Spleen (tissue), 11 donors: ENCODE data around the gene DMD. TPM values are rescaled to one million over a fixed set of nuclear protein-coding genes. Genes with fewer than 3 reads are reported as not detected.

ENCODE experiments used
- DNase-seq: peaks from one replicate; pipeline ENCODE4 v3.0.0-alpha.2; 2020
- H3K27ac ChIP-seq, 8 donors: fragments of 200-600 bp; sonication (generic) in 7 of 8; 1 replicate in 4 of 8; 2 replicates in 4 of 8; pipeline versions ENCODE4 v1.5.0 to v1.8.0; 2016 to 2021; ENCODE audit warnings: inconsistent platforms in 4 of 8, mild to moderate bottlenecking in 4 of 8, moderate library complexity in 1 of 8
- H3K27me3 ChIP-seq, 7 donors: fragments of 200-600 bp; sonication (generic) in 6 of 7; replicated peaks in 1 of 7; 1 replicate in 4 of 7; 2 replicates in 3 of 7; pipeline versions ENCODE4 v1.5.0 to v1.8.0; 2016 to 2021; ENCODE audit warnings: inconsistent platforms in 3 of 7, mild to moderate bottlenecking in 1 of 7
- H3K36me3 ChIP-seq, 6 donors: fragments of 200-600 bp; sonication (generic) in 5 of 6; 1 replicate in 4 of 6; 2 replicates in 2 of 6; pipeline versions ENCODE4 v1.5.0 to v1.8.0; 2016 to 2021; ENCODE audit warnings: inconsistent platforms in 2 of 6
- H3K4me1 ChIP-seq, 6 donors: fragments of 200-600 bp; sonication (generic) in 5 of 6; 1 replicate in 3 of 6; 2 replicates in 3 of 6; pipeline versions ENCODE4 v1.5.0 to v1.8.0; 2016 to 2021; ENCODE audit warnings: inconsistent platforms in 3 of 6
- H3K4me3 ChIP-seq, 8 donors: fragments of 200-600 bp; sonication (generic) in 7 of 8; 1 replicate in 4 of 8; 2 replicates in 4 of 8; pipeline versions ENCODE4 v1.5.0 to v1.8.0; 2016 to 2021; ENCODE audit warnings: inconsistent platforms in 4 of 8, mild to moderate bottlenecking in 4 of 8, moderate library complexity in 2 of 8
- H3K9me3 ChIP-seq, 8 donors: fragments of 200-600 bp; sonication (generic) in 7 of 8; 1 replicate in 4 of 8; 2 replicates in 4 of 8; pipeline versions ENCODE4 v1.5.0 to v1.8.0; 2016 to 2021; ENCODE audit warnings: inconsistent platforms in 4 of 8
- CTCF ChIP-seq, 11 experiments: fragments of 200-600 bp in 7 of 11; fragments of 450-650 bp in 4 of 11; sonication (generic) in 4 of 11; IDR thresholded peaks in 8 of 11; conservative IDR thresholded peaks in 3 of 11; 1 replicate in 7 of 11; 2 replicates in 4 of 11; pipeline versions ENCODE4 v1.4.0 to v1.8.0; 2016 to 2021; ENCODE audit warnings: antibody characterized with exemption in 11 of 11, inconsistent platforms in 4 of 11, mild to moderate bottlenecking in 1 of 11
- POLR2A ChIP-seq, 3 donors: fragments of 450-650 bp; IDR thresholded peaks; one replicate each; pipeline ENCODE4 v1.5.1; 2017; ENCODE audit warnings: antibody characterized with exemption in 3 of 3, mild to moderate bottlenecking in 1 of 3
- POLR2AphosphoS5 ChIP-seq, 3 donors: sonication (generic); formaldehyde crosslinking; IDR thresholded peaks; one replicate each; pipeline ENCODE4 v1.5.1; 2017; ENCODE audit warnings: antibody characterized with exemption in 3 of 3
- WGBS, 5 donors: extraction: QIAGEN DNeasy Blood & Tissue Kit in 3 of 5; methylation state at CpG; one replicate each; pipeline versions ENCODE4 v1.1.5 to v1.1.7; 2013 to 2018; 5-methylcytosine and 5-hydroxymethylcytosine counted together
- intact Hi-C: fragments of 100-400 bp; cut with DNase I; formaldehyde crosslinking; loops from one replicate; pipeline ENCODE4 v1.15.0; 2023; ENCODE audit warnings: low total_unique reads
- polyA plus RNA-seq, 3 donors: library from polyadenylated mRNA; stranded (reverse); fragments of 200-250 nt; gene quantifications; one replicate each; pipeline ENCODE4 v1.2.1, GENCODE V29; 2013
- total RNA-seq, 7 donors: library from RNA; depleted of rRNA in 3 of 7; stranded (reverse); fragments of >200 nt in 3 of 7; fragmentation: NEBNext Ultra II Directional in 4 of 7; extraction: Animal tissue kit (Norgen Biotek cat#: 25700) in 4 of 7; gene quantifications; one replicate each; pipeline versions ENCODE4 v1.1.0 to v1.2.1, GENCODE V29; 2016 to 2021
- donor health status: healthy with polysubstance abuse.
- donor health status: DM: no; HTN: no; CAD: no; lungs with moderate emphysema.
- donor health status: DM: no; HTN: no; CAD: no.
- donor health status: Bipolar disorder and iron deficiency.
- donor health status: healthy.
- donor health status: DM: no; HTN: no; CAD: no.
- donor health status: DM: yes; HTN: yes; CAD: no.

Gene DMD
- total and polyA plus RNA-seq, 10 donors = 1.3 to 11.3 (median 4.4) TPM

- Histone ChIP-seq H3K36me3 (no peaks in the 10 kb centered on the region), H3K4me1 (no peaks in the 10 kb centered on the region), H3K4me3 (no peak overlapping the region), H3K27ac (no peak overlapping the region), H3K9me3 (no peaks in the 10 kb centered on the region), H3K27me3 (no peaks in the 10 kb centered on the region)
- 65 to 91% (median 78%) methylated on average over 4 of the region's 4 CpGs for WGBS, 5 donors
- no peak for DNase-seq
- TF ChIP-seq POLR2A (IDR thresholded peaks at IDR 0.05) (no peak), POLR2AphosphoS5 (IDR thresholded peaks at IDR 0.05) (no peak), CTCF (IDR thresholded peaks at IDR 0.05 in 8 of 11, conservative IDR thresholded peaks at IDR 0.05 in 3 of 11) (no peak)
- intact Hi-C loops = no loop called here
These were observed 1965.6 kb downstream of the DMD start for GRCh38 chrX:31245714-31246113.

DNA sequence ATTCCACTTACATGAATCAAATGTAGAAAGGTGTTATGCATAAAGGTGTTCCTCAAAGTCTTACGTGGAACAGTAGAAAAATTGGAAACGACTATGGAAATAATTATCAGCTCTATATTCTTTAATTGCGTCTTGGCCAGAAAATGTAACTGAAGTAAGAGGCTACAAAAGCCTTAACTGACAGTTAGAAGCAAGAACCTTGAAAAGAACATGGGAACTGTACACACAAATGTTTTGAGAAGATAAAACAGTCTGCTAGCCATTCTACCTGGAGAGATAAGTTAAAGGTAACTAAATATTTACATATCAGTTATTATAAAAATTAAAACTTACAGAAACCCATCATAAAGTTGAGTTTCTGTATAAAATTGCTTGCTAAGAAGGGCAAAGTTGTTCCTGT lies 1967.5 kb downstream of the DMD start:
- Histone ChIP-seq H3K4me3 (no peak overlapping the region), H3K36me3 (no peaks in the 10 kb centered on the region), H3K27me3 (no peaks in the 10 kb centered on the region), H3K9me3 (no peaks in the 10 kb centered on the region), H3K27ac (no peak overlapping the region), H3K4me1 (no peaks in the 10 kb centered on the region)
- TF ChIP-seq CTCF (IDR thresholded peaks at IDR 0.05 in 8 of 11, conservative IDR thresholded peaks at IDR 0.05 in 3 of 11) (no peak), POLR2AphosphoS5 (IDR thresholded peaks at IDR 0.05) (no peak), POLR2A (IDR thresholded peaks at IDR 0.05) (no peak)
- DNase-seq = no peak
- intact Hi-C loops = no loop called here
- 64 to 98% (median 92%) methylated on average over 3 of the region's 3 CpGs for WGBS, 5 donors

DNA sequence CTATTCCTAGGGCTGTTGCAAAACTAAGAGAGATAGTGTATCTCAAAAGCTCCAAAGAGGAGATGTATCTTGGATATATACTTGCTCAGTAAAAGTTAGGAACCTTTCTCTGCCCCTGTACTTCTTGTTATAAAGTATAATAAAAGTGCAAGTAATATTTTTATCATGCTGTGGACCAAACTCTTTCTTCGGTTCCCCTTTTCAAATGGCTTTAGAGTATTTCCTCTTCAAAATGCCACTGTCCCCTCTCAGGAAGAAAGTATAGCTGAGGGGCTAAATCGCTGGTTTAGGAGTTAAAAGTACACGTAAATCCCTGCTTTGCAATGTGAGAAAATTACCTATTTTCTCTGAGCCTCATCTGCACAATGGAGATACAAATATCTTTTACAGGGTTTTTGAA lies 1970.4 kb downstream of the DMD start:
- WGBS, 5 donors = 26 to 45% (median 39%) methylated on average over 3 of the region's 3 CpGs

GRCh38 chrX:31237189-31237588 lies 1974.2 kb downstream of the DMD start:
- no peaks in the 10 kb centered on the region for H3K27me3 ChIP-seq
- H3K27ac ChIP-seq = no peak overlapping the region
- intact Hi-C loops = no loop called here
- WGBS, 5 donors = 67 to 96% (median 84%) methylated on average over 1 of the region's 1 CpG
- TF ChIP-seq POLR2A (IDR thresholded peaks at IDR 0.05) = no peak
- TF ChIP-seq CTCF (IDR thresholded peaks at IDR 0.05 in 8 of 11, conservative IDR thresholded peaks at IDR 0.05 in 3 of 11) = no peak
- no peak for DNase-seq
- H3K4me1 ChIP-seq = no peaks in the 10 kb centered on the region
- no peaks in the 10 kb centered on the region for H3K9me3 ChIP-seq
- H3K36me3 ChIP-seq = no peaks in the 10 kb centered on the region
- no peak overlapping the region for H3K4me3 ChIP-seq

More for the DNA sequence above, 1970.4 kb downstream of the DMD start:
- H3K36me3 ChIP-seq = no peaks in the 10 kb centered on the region
- intact Hi-C loops = no loop called here
- H3K4me3 ChIP-seq = no peak overlapping the region
- H3K27me3 ChIP-seq = no peaks in the 10 kb centered on the region
- no peak overlapping the region for H3K27ac ChIP-seq
- TF ChIP-seq POLR2A (IDR thresholded peaks at IDR 0.05) = no peak
- TF ChIP-seq CTCF (IDR thresholded peaks at IDR 0.05 in 8 of 11, conservative IDR thresholded peaks at IDR 0.05 in 3 of 11) = no peak
- TF ChIP-seq POLR2AphosphoS5 (IDR thresholded peaks at IDR 0.05) = no peak
- no peaks in the 10 kb centered on the region for H3K9me3 ChIP-seq
- no peak for DNase-seq
- no peaks in the 10 kb centered on the region for H3K4me1 ChIP-seq
